ENCODE measurements around the gene CATSPERZ. TPM values are rescaled to one million over a fixed set of nuclear protein-coding genes. Genes with fewer than 3 reads are reported as not detected.

Gene CATSPERZ
- total RNA-seq, 1 experiment from 2014 or later: not detected

- H3K4me2 ChIP-seq: no peak overlapping the region
- H3F3A ChIP-seq (ENCODE audit: insufficient read depth, low read depth): peaks cover 51% of the 10 kb centered on the region
- TF ChIP-seq CTCF (conservative IDR thresholded peaks at IDR 0.05) (no peak), EZH2 (IDR thresholded peaks at IDR 0.05; ENCODE audit: low read depth) (no peak)
- ChIA-PET POLR2A (ENCODE audit: unreplicated experiment) (interaction anchor here (0.6 kb wide), 2 partner anchors 98 to 655 kb away, joined by 3 to 4 read pairs; no protein-coding TSS in a partner anchor), CTCF (interaction anchor here (0.6 kb wide), 1 partner anchor 68 kb away, joined by 7 read pairs; no protein-coding TSS in a partner anchor)
- H3K27ac ChIP-seq: no peak overlapping the region
- H3K4me3 ChIP-seq: no peak overlapping the region
- peaks cover 57% of the 10 kb centered on the region for H3K79me2 ChIP-seq (ENCODE audit: low read depth)
- H2AFZ ChIP-seq: no peak overlapping the region
- no peaks in the 10 kb centered on the region for H3K9me3 ChIP-seq (ENCODE audit: insufficient read depth, low read depth)
- H4K20me1 ChIP-seq (ENCODE audit: insufficient read depth): peaks cover 8% of the 10 kb centered on the region
- H3K9me2 ChIP-seq (ENCODE audit: insufficient read depth): no peaks in the 10 kb centered on the region
- intact Hi-C loops (cut with micrococcal nuclease; ENCODE audit: unreplicated experiment): no loop called here
- H3K27me3 ChIP-seq (ENCODE audit: insufficient read depth, low read depth): no peaks in the 10 kb centered on the region
- DNase-seq: no peak
- no TSS peak for BruUV-seq (replicated peaks)
- peaks cover 8% of the 10 kb centered on the region; the same call in 1 of the 2 replicates for H3K36me3 ChIP-seq (ENCODE audit: low read depth)
- peaks cover 14% of the 10 kb centered on the region for H3K4me1 ChIP-seq (replicated peaks; ENCODE audit: insufficient read depth)
Measured at GRCh38 chr11:64312947-64313346, 12.8 kb downstream of the CATSPERZ start.

- TF ChIP-seq CTCF (conservative IDR thresholded peaks at IDR 0.05) (no peak), EZH2 (IDR thresholded peaks at IDR 0.05; ENCODE audit: low read depth) (no peak)
- H3K36me3 ChIP-seq (ENCODE audit: low read depth): peaks cover 8% of the 10 kb centered on the region; the same call in 1 of the 2 replicates
- no peak overlapping the region for H3K4me2 ChIP-seq
- no TSS peak for BruUV-seq (replicated peaks)
- no peak overlapping the region for H3K4me3 ChIP-seq
- H3K27ac ChIP-seq: no peak overlapping the region
- intact Hi-C loops (cut with micrococcal nuclease; ENCODE audit: unreplicated experiment): no loop called here
- H3K27me3 ChIP-seq (ENCODE audit: insufficient read depth, low read depth): no peaks in the 10 kb centered on the region
- ChIA-PET CTCF (interaction anchor here (0.6 kb wide), 2 partner anchors 29 to 69 kb away, joined by 3 to 7 read pairs; no protein-coding TSS in a partner anchor), POLR2A (ENCODE audit: unreplicated experiment) (interaction anchor here (0.6 kb wide), 1 partner anchor 655 kb away, joined by 4 read pairs; no protein-coding TSS in a partner anchor)
- H3K79me2 ChIP-seq (ENCODE audit: low read depth): peaks cover 58% of the 10 kb centered on the region
- H3K9me3 ChIP-seq (ENCODE audit: insufficient read depth, low read depth): no peaks in the 10 kb centered on the region
- H3K9me2 ChIP-seq (ENCODE audit: insufficient read depth): no peaks in the 10 kb centered on the region
- peak in 1 of 2 experiments; percentile 33 for DNase-seq
- H4K20me1 ChIP-seq (ENCODE audit: insufficient read depth): peaks cover 8% of the 10 kb centered on the region
- H2AFZ ChIP-seq: no peak overlapping the region
- peaks cover 13% of the 10 kb centered on the region for H3K4me1 ChIP-seq (replicated peaks; ENCODE audit: insufficient read depth)
- H3F3A ChIP-seq (ENCODE audit: insufficient read depth, low read depth): peaks cover 51% of the 10 kb centered on the region
Measured at GRCh38 chr11:64313491-64314145, 13.5 kb downstream of the CATSPERZ start.

GRCh38 chr11:64314146-64314804 lies 14.1 kb downstream of the CATSPERZ start:
- Histone ChIP-seq H2AFZ (no peak overlapping the region), H3K4me3 (no peak overlapping the region), H3K79me2 (ENCODE audit: low read depth) (peaks cover 64% of the 10 kb centered on the region), H3K9me2 (ENCODE audit: insufficient read depth) (no peaks in the 10 kb centered on the region), H3K4me1 (replicated peaks; ENCODE audit: insufficient read depth) (peaks cover 18% of the 10 kb centered on the region), H4K20me1 (ENCODE audit: insufficient read depth) (peaks cover 8% of the 10 kb centered on the region), H3K27ac (no peak overlapping the region), H3K36me3 (ENCODE audit: low read depth) (peaks cover 4% of the 10 kb centered on the region; the same call in 1 of the 2 replicates), H3K27me3 (ENCODE audit: insufficient read depth, low read depth) (no peaks in the 10 kb centered on the region), H3K9me3 (ENCODE audit: insufficient read depth, low read depth) (no peaks in the 10 kb centered on the region), H3K4me2 (no peak overlapping the region), H3F3A (ENCODE audit: insufficient read depth, low read depth) (peaks cover 56% of the 10 kb centered on the region)
- ChIA-PET CTCF (interaction anchor here (0.6 kb wide), 1 partner anchor 28 kb away, joined by 3 read pairs; no protein-coding TSS in a partner anchor), POLR2A (ENCODE audit: unreplicated experiment) (no interaction called here)
- intact Hi-C loops (cut with micrococcal nuclease; ENCODE audit: unreplicated experiment): no loop called here
- no TSS peak for BruUV-seq (replicated peaks)
- DNase-seq: no peak
- TF ChIP-seq CTCF (conservative IDR thresholded peaks at IDR 0.05) (no peak; the same call in 1 of the 2 replicates), EZH2 (IDR thresholded peaks at IDR 0.05; ENCODE audit: low read depth) (no peak)
